Duodenal mucosa (tissue), 2 donors: ENCODE measurements around the gene WTIP.
"Not testable (repeated sequence)": the region's sequence is repeated elsewhere in the genome, so short reads cannot be mapped to it uniquely, and the experiment has no call there.

Experiments used
- H3K27ac ChIP-seq: one replicate; pipeline ENCODE4 v1.7.0; 2013; ENCODE audit warnings: low read depth, low read length
- H3K27me3 ChIP-seq, 2 donors: one replicate each; pipeline ENCODE4 v1.7.0; 2013; ENCODE audit warnings: low read length in 2 of 2, control low read depth in 1 of 2; ENCODE audit not compliant: insufficient read depth in 2 of 2, control insufficient read depth in 1 of 2
- H3K36me3 ChIP-seq, 2 donors: one replicate each; pipeline ENCODE4 v1.7.0; 2013; ENCODE audit warnings: low read length in 2 of 2, control low read depth in 1 of 2; ENCODE audit not compliant: insufficient read depth in 2 of 2, control insufficient read depth in 1 of 2
- H3K4me1 ChIP-seq, 2 donors: one replicate each; pipeline ENCODE4 v1.7.0; 2013; ENCODE audit warnings: low read length in 2 of 2, control low read depth in 1 of 2; ENCODE audit not compliant: insufficient read depth in 2 of 2, control insufficient read depth in 1 of 2
- H3K4me3 ChIP-seq, 2 donors: one replicate each; pipeline ENCODE4 v1.7.0; 2013; ENCODE audit warnings: low read length in 2 of 2, low read depth in 1 of 2
- H3K9ac ChIP-seq, 2 donors: one replicate each; pipeline ENCODE4 v1.7.0; 2013; ENCODE audit warnings: low read length in 2 of 2, low read depth in 1 of 2
- H3K9me3 ChIP-seq, 2 donors: one replicate each; pipeline ENCODE4 v1.7.0; 2013; ENCODE audit warnings: low read length in 2 of 2, control low read depth in 1 of 2; ENCODE audit not compliant: control insufficient read depth in 1 of 2

Gene WTIP

GRCh38 chr19:34459614-34460013 lies 21.9 kb upstream of the WTIP start:
- Histone ChIP-seq H3K36me3 (peaks cover 45 to 77% of the 10 kb centered on the region in 2 donors), H3K4me1 (peaks cover 0 to 7% of the 10 kb centered on the region in 2 donors), H3K27me3 (no peaks in the 10 kb centered on the region), H3K9ac (no peak overlapping the region), H3K9me3 (no peaks in the 10 kb centered on the region), H3K4me3 (no peak overlapping the region), H3K27ac (no peak overlapping the region)

GRCh38 chr19:34461375-34462100 lies 20.0 kb upstream of the WTIP start:
- Histone ChIP-seq H3K9ac (no peak overlapping the region), H3K9me3 (no peaks in the 10 kb centered on the region), H3K4me3 (no peak overlapping the region), H3K27me3 (no peaks in the 10 kb centered on the region), H3K4me1 (peaks cover 0 to 7% of the 10 kb centered on the region in 2 donors), H3K27ac (no peak overlapping the region), H3K36me3 (peaks cover 49 to 82% of the 10 kb centered on the region in 2 donors)

GRCh38 chr19:34464785-34465184 lies 16.8 kb upstream of the WTIP start:
- not testable (repeated sequence) for H3K27me3 ChIP-seq, H3K4me3 ChIP-seq, H3K4me1 ChIP-seq, H3K9me3 ChIP-seq, H3K27ac ChIP-seq, H3K9ac ChIP-seq
- H3K36me3 ChIP-seq: peaks cover 53 to 90% of the 10 kb centered on the region in 2 donors

- no peak overlapping the region for H3K27ac ChIP-seq
- H3K36me3 ChIP-seq: peaks cover 36 to 81% of the 10 kb centered on the region in 2 donors
- H3K27me3 ChIP-seq: no peaks in the 10 kb centered on the region
- H3K4me1 ChIP-seq: no peaks in the 10 kb centered on the region
- no peak overlapping the region for H3K4me3 ChIP-seq
- H3K9me3 ChIP-seq: no peaks in the 10 kb centered on the region
- no peak overlapping the region for H3K9ac ChIP-seq
These were observed 13.1 kb upstream of the WTIP start for GRCh38 chr19:34468409-34468808.

GRCh38 chr19:34469026-34469425 lies 12.5 kb upstream of the WTIP start:
- not testable (repeated sequence) for H3K27me3 ChIP-seq, H3K4me1 ChIP-seq, H3K9ac ChIP-seq, H3K27ac ChIP-seq, H3K9me3 ChIP-seq, H3K4me3 ChIP-seq
- peaks cover 31 to 75% of the 10 kb centered on the region in 2 donors for H3K36me3 ChIP-seq

GRCh38 chr19:34471906-34472700 lies 9.5 kb upstream of the WTIP start:
- H3K4me1 ChIP-seq: no peaks in the 10 kb centered on the region
- H3K4me3 ChIP-seq: no peak overlapping the region
- H3K9me3 ChIP-seq: no peaks in the 10 kb centered on the region
- no peak overlapping the region for H3K9ac ChIP-seq
- H3K36me3 ChIP-seq: peaks cover 21 to 50% of the 10 kb centered on the region in 2 donors
- H3K27ac ChIP-seq: no peak overlapping the region
- no peaks in the 10 kb centered on the region for H3K27me3 ChIP-seq

- Histone ChIP-seq H3K36me3 (peaks cover 11 to 31% of the 10 kb centered on the region in 2 donors), H3K4me3 (no peak overlapping the region), H3K9me3 (no peaks in the 10 kb centered on the region), H3K4me1 (no peaks in the 10 kb centered on the region), H3K27ac (no peak overlapping the region), H3K9ac (no peak overlapping the region), H3K27me3 (no peaks in the 10 kb centered on the region)
These were observed 7.1 kb upstream of the WTIP start for GRCh38 chr19:34474233-34474989.

- no peak overlapping the region for H3K4me3 ChIP-seq
- H3K27me3 ChIP-seq: no peaks in the 10 kb centered on the region
- H3K4me1 ChIP-seq: no peaks in the 10 kb centered on the region
- no peaks in the 10 kb centered on the region for H3K9me3 ChIP-seq
- H3K27ac ChIP-seq: no peak overlapping the region
- H3K9ac ChIP-seq: no peak overlapping the region
- peaks cover 11 to 25% of the 10 kb centered on the region in 2 donors for H3K36me3 ChIP-seq
These were observed 6.3 kb upstream of the WTIP start for GRCh38 chr19:34475026-34475974.

- Histone ChIP-seq H3K27ac (no peak overlapping the region), H3K36me3 (peaks cover 11 to 18% of the 10 kb centered on the region in 2 donors), H3K9me3 (no peaks in the 10 kb centered on the region), H3K4me3 (no peak overlapping the region), H3K9ac (no peak overlapping the region), H3K27me3 (peaks cover 0 to 7% of the 10 kb centered on the region in 2 donors), H3K4me1 (no peaks in the 10 kb centered on the region)
These were observed 5.5 kb upstream of the WTIP start for GRCh38 chr19:34475975-34476594.
